Common myeloid progenitor, CD34-positive (primary cell): Measurements from ENCODE around the gene SPATS2L.

Source experiments
- CTCF ChIA-PET: fragments of 350-600 bp; sonication (Branson Sonifier 250); formaldehyde crosslinking; loops from one replicate; lab custom pipeline; 2021; ENCODE audit warnings: antibody characterized with exemption; lab: Charles Lee
- POLR2A ChIA-PET: fragments of 350-600 bp; sonication (Branson Sonifier 250); formaldehyde crosslinking; loops from one replicate; lab custom pipeline; 2021; ENCODE audit warnings: antibody characterized with exemption; lab: Charles Lee
- DNase-seq, 3 donors: peaks; one replicate each; pipeline versions ENCODE4 v3.0.0 to v3.0.0-alpha.2; 2013
- H3K27ac ChIP-seq, 2 experiments: 1 replicate in 1 of 2; 2 replicates in 1 of 2; pipeline ENCODE4 v1.7.0; 2013; ENCODE audit warnings: inconsistent platforms in 2 of 2, low read length in 2 of 2, mild to moderate bottlenecking in 2 of 2, low read depth in 1 of 2, moderate library complexity in 1 of 2; ENCODE audit not compliant: severe bottlenecking in 2 of 2, insufficient read depth in 1 of 2, poor library complexity in 1 of 2
- H3K27me3 ChIP-seq, 5 experiments: replicated peaks in 2 of 5; 1 replicate in 3 of 5; 2 replicates in 2 of 5; pipeline versions ENCODE4 v1.6.1 to v1.7.0; 2013; ENCODE audit warnings: low read length in 4 of 5, mild to moderate bottlenecking in 2 of 5, moderate library complexity in 2 of 5, inconsistent platforms in 1 of 5; ENCODE audit not compliant: insufficient read depth in 5 of 5, control insufficient read depth in 4 of 5
- H3K36me3 ChIP-seq, 4 experiments: 1 replicate in 2 of 4; 2 replicates in 2 of 4; pipeline versions ENCODE4 v1.6.1 to v1.7.0; 2013; ENCODE audit warnings: low read length in 3 of 4, control low read depth in 1 of 4, mild to moderate bottlenecking in 1 of 4; ENCODE audit not compliant: control insufficient read depth in 4 of 4, insufficient read depth in 4 of 4
- H3K4me1 ChIP-seq, 4 experiments: 1 replicate in 3 of 4; 2 replicates in 1 of 4; pipeline versions ENCODE4 v1.6.1 to v1.7.1; 2013; ENCODE audit warnings: low read length in 3 of 4, mild to moderate bottlenecking in 3 of 4, control low read depth in 1 of 4, inconsistent platforms in 1 of 4, moderate library complexity in 1 of 4; ENCODE audit not compliant: control insufficient read depth in 4 of 4, insufficient read depth in 4 of 4; ENCODE audit errors: control extremely low read depth in 1 of 4
- H3K4me3 ChIP-seq, 7 experiments: 1 replicate in 4 of 7; 2 replicates in 3 of 7; pipeline versions ENCODE4 v1.5.1 to v1.7.0; 2013; ENCODE audit warnings: mild to moderate bottlenecking in 7 of 7, low read length in 6 of 7, moderate library complexity in 6 of 7, inconsistent platforms in 2 of 7, low read depth in 2 of 7, control low read depth in 1 of 7; ENCODE audit not compliant: insufficient read depth in 4 of 7, control insufficient read depth in 1 of 7; ENCODE audit errors: extremely low read depth in 1 of 7
- H3K9me3 ChIP-seq, 5 experiments: 1 replicate in 4 of 5; 2 replicates in 1 of 5; pipeline versions ENCODE4 v1.6.1 to v1.7.1; 2013; ENCODE audit warnings: low read length in 4 of 5, mild to moderate bottlenecking in 2 of 5, inconsistent platforms in 1 of 5, low read depth in 1 of 5, moderate library complexity in 1 of 5; ENCODE audit not compliant: control insufficient read depth in 4 of 5, insufficient read depth in 2 of 5; ENCODE audit errors: control extremely low read depth in 1 of 5
- WGBS: methylation state at CpG from one replicate; pipeline ENCODE4 v1.1.5; 2013; ENCODE audit not compliant: insufficient coverage; 5-methylcytosine and 5-hydroxymethylcytosine counted together

Gene SPATS2L

DNA sequence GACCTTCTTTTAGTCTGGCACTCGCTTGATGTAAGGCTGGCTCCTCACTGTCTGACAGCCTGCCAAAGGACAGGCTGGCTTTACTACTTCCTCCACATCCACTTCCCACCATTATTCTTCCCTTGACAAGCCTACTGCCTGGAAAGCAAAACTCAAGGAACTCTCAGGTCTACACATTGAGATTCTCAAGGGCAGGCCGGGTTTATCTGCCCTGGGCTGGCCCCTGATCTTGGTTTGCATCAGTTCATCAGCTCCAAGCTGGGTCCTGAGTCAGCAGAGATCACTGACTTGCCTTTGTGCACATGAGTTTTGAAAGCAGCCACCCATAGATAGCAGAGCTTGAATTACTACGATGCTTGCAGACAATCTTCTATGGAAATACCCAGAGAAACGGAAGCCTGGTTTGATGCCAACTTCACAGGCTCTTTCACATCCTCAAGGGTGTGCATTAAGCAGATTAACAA lies 149.5 kb downstream of the SPATS2L start:
- Histone ChIP-seq H3K27ac (no peak overlapping the region), H3K9me3 (no peaks in the 10 kb centered on the region), H3K4me1 (peaks cover 0 to 15% (median 3%) of the 10 kb centered on the region in 4 experiments), H3K27me3 (no peaks in the 10 kb centered on the region), H3K4me3 (peak overlapping the region in 1 of 7 experiments; percentile 24), H3K36me3 (no peaks in the 10 kb centered on the region)
- WGBS: 11% methylated on average over 4 of the region's 4 CpGs
- CTCF ChIA-PET: interaction anchor here (0.5 to 1.3 kb wide), 3 partner anchors 12 to 856 kb away, joined by 3 to 5 read pairs (median 3); no protein-coding TSS in a partner anchor
- POLR2A ChIA-PET: no interaction called here
- peak; percentile 45 to 92 (median 83) for DNase-seq

DNA sequence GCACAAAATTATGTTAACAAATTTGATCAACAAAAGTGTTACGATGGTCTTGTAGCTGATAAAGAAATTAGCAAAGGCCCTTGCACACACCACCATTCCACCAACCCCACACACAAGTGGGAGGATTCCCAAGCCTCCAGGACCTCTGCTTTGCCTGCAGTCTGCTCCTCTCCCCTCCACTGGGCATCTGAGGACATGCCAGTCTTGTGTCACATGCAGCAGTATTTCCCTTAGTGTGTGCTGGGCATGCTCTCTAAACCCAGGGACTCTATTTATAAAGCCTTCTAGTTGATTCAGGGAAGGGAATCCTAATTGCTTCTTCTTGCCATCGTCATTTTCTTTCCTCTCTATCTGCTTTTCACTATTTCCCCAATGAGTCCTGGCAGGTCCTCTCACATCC lies 150.1 kb downstream of the SPATS2L start:
- Histone ChIP-seq H3K4me3 (no peak overlapping the region), H3K27me3 (no peaks in the 10 kb centered on the region), H3K4me1 (peaks cover 0 to 15% (median 3%) of the 10 kb centered on the region in 4 experiments), H3K9me3 (no peaks in the 10 kb centered on the region), H3K27ac (no peak overlapping the region), H3K36me3 (no peaks in the 10 kb centered on the region)
- POLR2A ChIA-PET: no interaction called here
- CTCF ChIA-PET: interaction anchor here (0.5 to 1.3 kb wide), 2 partner anchors 12 to 856 kb away, joined by 3 to 5 read pairs; no protein-coding TSS in a partner anchor
- DNase-seq: no peak
- WGBS: no CpG with 5 or more reads among the region's 2 CpGs

DNA sequence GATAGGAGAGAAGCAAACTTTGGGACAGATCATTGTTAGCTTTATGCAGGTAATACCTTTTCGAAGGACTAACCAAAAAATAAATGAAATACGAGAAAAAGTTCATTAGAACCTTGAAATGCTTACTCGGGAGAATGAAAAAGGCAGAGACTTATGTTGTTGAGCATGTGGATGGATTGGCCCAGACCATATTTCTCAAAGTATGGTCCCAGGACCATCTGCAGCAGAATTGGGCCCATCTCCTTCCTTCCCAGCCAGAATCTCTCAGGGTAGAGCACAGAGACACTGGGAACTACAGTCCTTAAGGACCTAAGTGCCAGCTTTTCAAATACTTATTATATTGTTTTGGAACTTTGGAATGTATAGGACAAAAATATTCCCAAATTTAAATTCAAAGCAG lies 152.6 kb downstream of the SPATS2L start:
- 78% methylated on average over 3 of the region's 3 CpGs for WGBS
- no peak for DNase-seq
- Histone ChIP-seq H3K27ac (no peak overlapping the region), H3K36me3 (no peaks in the 10 kb centered on the region), H3K4me3 (no peak overlapping the region), H3K27me3 (no peaks in the 10 kb centered on the region), H3K4me1 (peaks cover 0 to 15% (median 3%) of the 10 kb centered on the region in 4 experiments), H3K9me3 (no peaks in the 10 kb centered on the region)
- ChIA-PET POLR2A (no interaction called here), CTCF (no interaction called here)

DNA sequence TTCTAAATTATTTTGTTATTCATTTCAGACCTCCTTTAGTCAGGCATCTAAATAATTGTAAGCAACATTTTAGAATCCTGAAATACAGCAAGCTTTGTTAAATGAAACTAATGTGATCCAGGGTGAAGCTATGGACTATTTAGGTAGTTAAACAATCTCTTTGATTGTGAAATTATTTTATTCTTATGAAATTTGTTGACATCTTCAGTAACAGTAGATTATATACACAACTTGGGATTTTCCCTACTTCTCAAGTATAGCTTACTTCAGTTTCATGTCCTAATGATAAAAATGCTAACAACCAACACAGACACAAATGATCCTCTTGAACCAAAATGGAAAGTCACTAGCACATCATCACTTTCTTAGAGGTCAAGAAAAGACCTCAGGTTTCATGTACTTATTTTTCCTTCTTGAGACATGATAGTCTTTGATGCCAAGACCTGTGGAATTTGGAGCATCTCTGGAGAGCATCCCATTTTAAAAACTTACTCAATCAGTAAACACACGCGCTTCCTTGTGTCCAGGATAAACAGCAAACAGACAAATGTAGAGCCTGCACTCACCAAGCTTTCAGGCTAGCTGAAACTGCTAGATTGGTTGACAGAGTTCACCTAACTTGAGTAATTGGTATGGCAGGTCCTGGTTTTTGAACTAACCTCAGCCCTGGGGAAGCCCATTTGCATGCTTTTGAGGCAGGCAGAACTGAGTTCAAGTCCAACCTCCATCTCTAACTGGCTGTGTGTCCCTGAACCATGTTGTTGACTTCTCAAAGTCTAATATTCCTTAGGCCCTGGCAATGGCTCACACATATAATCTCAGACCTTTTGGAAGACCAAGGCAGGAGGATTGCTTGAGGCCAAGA lies 155.6 kb downstream of the SPATS2L start:
- peaks cover 0 to under 1% (median 0%) of the 10 kb centered on the region in 4 experiments for H3K36me3 ChIP-seq
- no peaks in the 10 kb centered on the region for H3K9me3 ChIP-seq
- WGBS: 95% methylated on average over 2 of the region's 2 CpGs
- no peak overlapping the region for H3K4me3 ChIP-seq
- ChIA-PET POLR2A (no interaction called here), CTCF (interaction anchor here (0.9 to 1.1 kb wide), 2 partner anchors 8 to 157 kb away, joined by 3 to 4 read pairs; no protein-coding TSS in a partner anchor)
- no peaks in the 10 kb centered on the region for H3K4me1 ChIP-seq
- H3K27ac ChIP-seq: no peak overlapping the region
- H3K27me3 ChIP-seq: no peaks in the 10 kb centered on the region
- no peak for DNase-seq

DNA sequence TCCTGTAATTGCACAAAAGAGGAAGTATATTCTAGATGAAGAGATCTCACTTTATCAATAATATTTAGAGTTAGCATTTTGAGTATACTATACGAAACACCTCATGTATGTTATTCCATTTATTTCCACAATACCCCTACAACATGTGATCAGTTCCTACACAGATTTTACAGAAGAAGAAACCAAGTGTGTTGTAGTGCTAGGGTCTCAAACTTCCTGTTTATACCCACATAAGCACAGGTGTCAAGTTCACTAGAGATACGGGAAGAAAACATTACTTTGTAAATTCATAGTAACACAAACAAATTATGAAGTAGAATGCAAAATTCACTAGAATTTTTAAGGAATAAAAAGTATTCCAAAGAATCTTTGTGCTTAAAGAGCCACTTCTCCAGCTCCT lies 157.0 kb downstream of the SPATS2L start:
- Histone ChIP-seq H3K27ac (no peak overlapping the region), H3K9me3 (no peaks in the 10 kb centered on the region), H3K4me3 (no peak overlapping the region), H3K4me1 (no peaks in the 10 kb centered on the region), H3K36me3 (peaks cover 0 to 10% (median 0%) of the 10 kb centered on the region in 4 experiments), H3K27me3 (no peaks in the 10 kb centered on the region)
- DNase-seq: no peak
- ChIA-PET CTCF (interaction anchor here (1.2 kb wide), 1 partner anchor 9 kb away, joined by 3 read pairs; no protein-coding TSS in a partner anchor), POLR2A (no interaction called here)
- no CpG with 5 or more reads among the region's 2 CpGs for WGBS

DNA sequence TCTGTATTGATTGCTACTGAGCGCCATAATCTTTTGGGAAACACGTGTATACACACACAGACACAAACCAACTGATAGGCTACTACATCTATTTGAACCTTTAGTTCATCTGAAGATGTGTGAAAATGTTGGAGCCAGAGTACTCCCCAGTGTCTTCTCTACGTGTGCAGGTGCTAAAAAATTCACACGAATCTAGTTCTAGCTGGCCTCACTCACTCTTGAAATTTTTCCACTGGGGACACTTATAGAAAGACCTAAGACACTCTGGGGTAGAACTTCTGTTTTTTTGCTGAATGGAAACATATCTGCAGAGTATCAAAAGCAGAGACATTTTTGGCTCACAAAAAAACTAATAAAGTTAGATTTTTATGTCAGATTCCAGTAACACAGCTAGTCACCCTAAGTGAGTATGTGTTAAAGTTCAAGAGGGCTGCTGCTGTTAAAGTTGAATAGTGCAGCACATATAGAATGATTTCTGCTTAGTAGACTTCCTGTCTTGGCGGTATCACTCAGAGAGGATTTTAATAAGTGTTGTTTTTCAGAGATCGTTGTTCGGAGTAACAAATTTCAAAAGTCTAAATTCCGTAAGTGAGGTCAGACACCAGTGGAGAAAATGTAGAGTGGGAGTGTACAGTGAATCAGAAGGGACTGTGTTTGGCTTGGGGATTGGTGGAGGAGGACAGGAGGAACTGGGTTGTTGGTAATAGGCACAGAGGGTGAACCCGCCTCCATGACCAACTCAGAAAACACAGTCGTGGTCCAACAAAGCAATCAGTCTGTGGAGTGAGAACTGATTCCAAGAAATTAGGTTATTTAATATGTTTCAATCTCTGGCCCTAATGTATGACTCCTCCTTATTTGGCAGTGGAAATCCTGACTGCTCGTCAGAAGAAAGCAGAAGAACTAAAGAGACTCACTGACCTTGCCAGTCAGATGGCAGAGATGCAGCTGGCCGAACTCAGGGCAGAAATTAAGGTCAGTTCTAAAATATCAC lies 160.2 kb downstream of the SPATS2L start:
- no peaks in the 10 kb centered on the region for H3K27me3 ChIP-seq
- no peak overlapping the region for H3K27ac ChIP-seq
- CTCF ChIA-PET: interaction anchor here (1.4 to 2.4 kb wide), 4 partner anchors 15 to 493 kb away, joined by 3 to 8 read pairs (median 6); no protein-coding TSS in a partner anchor
- H3K4me3 ChIP-seq: no peak overlapping the region
- POLR2A ChIA-PET: no interaction called here
- WGBS: 96% methylated on average over 9 of the region's 12 CpGs
- H3K9me3 ChIP-seq: no peaks in the 10 kb centered on the region
- H3K4me1 ChIP-seq: no peaks in the 10 kb centered on the region
- no peak for DNase-seq
- H3K36me3 ChIP-seq: peaks cover 0 to 20% (median 0%) of the 10 kb centered on the region in 4 experiments
